ENCODE results near the gene CDH13. TPM values are rescaled to one million over a fixed set of nuclear protein-coding genes. Genes with fewer than 3 reads are reported as not detected.

The CDH13 gene
- total and polyA plus RNA-seq, 2 donors (not counting 3 experiments of a cell fraction or from before 2014, with no cell fraction given): 96.6 to 124 TPM

DNA sequence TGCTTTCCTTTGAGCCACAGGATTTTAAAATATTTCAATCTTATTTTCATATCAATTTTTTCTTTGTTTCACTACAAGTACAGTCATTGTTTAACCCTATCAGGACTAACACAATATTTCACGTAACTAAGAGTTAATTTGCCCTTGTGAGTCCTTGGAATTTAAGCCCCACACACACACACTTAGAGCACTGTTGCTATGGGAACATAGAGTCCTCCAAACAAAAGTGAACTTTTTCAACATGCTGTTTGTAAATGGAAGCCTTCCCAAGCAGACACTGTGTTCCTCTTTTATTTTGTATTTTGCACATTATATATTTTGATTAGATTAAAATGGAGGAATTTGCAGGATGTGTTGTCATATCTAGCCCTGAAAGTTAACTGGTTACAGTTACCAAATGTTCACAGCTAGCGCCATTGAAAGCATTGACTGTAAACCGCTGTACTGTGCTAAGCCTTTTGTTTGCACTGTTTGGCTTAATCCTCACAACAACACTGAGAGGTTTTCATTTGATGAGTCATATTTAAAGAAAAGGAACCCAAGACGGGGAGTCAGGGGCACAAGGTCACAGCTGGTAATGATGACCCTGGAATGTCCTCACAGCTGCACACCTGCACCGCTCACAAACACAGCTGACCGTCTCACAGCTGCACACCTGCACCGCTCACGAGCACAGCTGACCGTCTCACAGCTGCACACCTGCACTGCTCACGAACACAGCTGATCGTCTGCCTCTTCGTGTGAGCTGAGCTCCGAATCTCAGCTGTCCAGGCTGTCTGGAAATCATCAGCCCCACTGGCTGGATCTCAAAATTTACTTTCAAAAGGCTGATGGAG is 1187.3 kb downstream of the CDH13 start:
- BruUV-seq (replicated peaks): no TSS peak
- peaks cover 6% of the 10 kb centered on the region for H3K79me2 ChIP-seq (ENCODE audit: control insufficient read depth, insufficient read depth, low read length)
- FAIRE-seq (peak; percentile 53), DNase-seq (ENCODE audit: low read depth, low spot score) (peak; percentile 70)
- POLR2A ChIA-PET: no interaction called here
- no peak overlapping the region for H3K9ac ChIP-seq (replicated peaks; ENCODE audit: extremely low read depth, insufficient read depth, low read length)
- no peaks in the 10 kb centered on the region for H3K9me1 ChIP-seq (replicated peaks; ENCODE audit: control insufficient read depth, extremely low read depth, insufficient read depth, low read length)
- intact Hi-C loops (cut with micrococcal nuclease) (no loop called here), dilution Hi-C loops (cut with MboI; ENCODE audit: extremely low pct_ligation_motif_present, low sequenced_read_pairs) (no loop called here)
- no peak overlapping the region for H3K27ac ChIP-seq (ENCODE audit: insufficient read depth, low read depth, low read length)
- CTCF ChIA-PET: interaction anchor here (1.1 to 1.8 kb wide), 3 partner anchors 11 to 85 kb away, joined by 3 to 5 read pairs (median 3); partner anchors contain the start of gene MLYCD
- no peak for TF ChIP-seq MAX (IDR thresholded peaks at IDR 0.05; ENCODE audit: insufficient read depth, insufficient read length)
- peak; percentile 64 for TF ChIP-seq POLR2AphosphoS5 (IDR thresholded peaks at IDR 0.05; ENCODE audit: insufficient read depth, low read depth, low read length)
- no peak for TF ChIP-seq MYC (IDR thresholded peaks at IDR 0.05; ENCODE audit: low read depth, low read length)
- no peak for TF ChIP-seq POLR2A (IDR thresholded peaks at IDR 0.05; ENCODE audit: low read depth, low read length)
- TF ChIP-seq FOS (IDR thresholded peaks at IDR 0.05; ENCODE audit: borderline replicate concordance, insufficient read depth, low read length): peak; percentile 52
- no peak for TF ChIP-seq EZH2 (IDR thresholded peaks at IDR 0.05; ENCODE audit: borderline replicate concordance, low read depth, low read length, severe bottlenecking)
- TF ChIP-seq JUN (IDR thresholded peaks at IDR 0.05; ENCODE audit: borderline replicate concordance, insufficient read depth, insufficient read length, low read depth): peak; percentile 49
- TF ChIP-seq GATA2 (IDR thresholded peaks at IDR 0.05; ENCODE audit: insufficient read depth, insufficient read length, low read depth, low read length): no peak
- TF ChIP-seq, protein P1, sequence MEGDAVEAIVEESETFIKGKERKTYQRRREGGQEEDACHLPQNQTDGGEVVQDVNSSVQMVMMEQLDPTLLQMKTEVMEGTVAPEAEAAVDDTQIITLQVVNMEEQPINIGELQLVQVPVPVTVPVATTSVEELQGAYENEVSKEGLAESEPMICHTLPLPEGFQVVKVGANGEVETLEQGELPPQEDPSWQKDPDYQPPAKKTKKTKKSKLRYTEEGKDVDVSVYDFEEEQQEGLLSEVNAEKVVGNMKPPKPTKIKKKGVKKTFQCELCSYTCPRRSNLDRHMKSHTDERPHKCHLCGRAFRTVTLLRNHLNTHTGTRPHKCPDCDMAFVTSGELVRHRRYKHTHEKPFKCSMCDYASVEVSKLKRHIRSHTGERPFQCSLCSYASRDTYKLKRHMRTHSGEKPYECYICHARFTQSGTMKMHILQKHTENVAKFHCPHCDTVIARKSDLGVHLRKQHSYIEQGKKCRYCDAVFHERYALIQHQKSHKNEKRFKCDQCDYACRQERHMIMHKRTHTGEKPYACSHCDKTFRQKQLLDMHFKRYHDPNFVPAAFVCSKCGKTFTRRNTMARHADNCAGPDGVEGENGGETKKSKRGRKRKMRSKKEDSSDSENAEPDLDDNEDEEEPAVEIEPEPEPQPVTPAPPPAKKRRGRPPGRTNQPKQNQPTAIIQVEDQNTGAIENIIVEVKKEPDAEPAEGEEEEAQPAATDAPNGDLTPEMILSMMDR (IDR thresholded peaks at IDR 0.05; ENCODE audit: extremely low read depth in 1 of 2, insufficient read depth in 1 of 2, low read depth in 1 of 2, low read length in 2 of 2): no peak
- H3K36me3 ChIP-seq (ENCODE audit: control insufficient read depth in 2 of 2, extremely low read depth in 1 of 2, insufficient read depth in 2 of 2, low read length in 2 of 2): peaks cover 0 to 3% of the 10 kb centered on the region in 2 experiments
- no peaks in the 10 kb centered on the region for H4K20me1 ChIP-seq (replicated peaks; ENCODE audit: control insufficient read depth, extremely low read depth, insufficient read depth, low read length)
- H3K4me1 ChIP-seq (ENCODE audit: control insufficient read depth, extremely low read depth, insufficient read depth, low read length): peaks cover 4% of the 10 kb centered on the region
- no peaks in the 10 kb centered on the region for H3K9me3 ChIP-seq (replicated peaks; ENCODE audit: control insufficient read depth, insufficient read depth, low read length)
- H3K4me2 ChIP-seq (ENCODE audit: insufficient read depth, low read length): no peak overlapping the region
- H2AFZ ChIP-seq (ENCODE audit: low read depth, low read length): no peak overlapping the region
- no peak overlapping the region for H3K4me3 ChIP-seq (replicated peaks in 1 of 3; ENCODE audit: insufficient read depth in 1 of 3, low read depth in 1 of 3, low read length in 3 of 3)
- peaks cover 0 to 2% of the 10 kb centered on the region in 2 experiments for H3K27me3 ChIP-seq (ENCODE audit: control insufficient read depth in 2 of 2, insufficient read depth in 2 of 2, low read length in 2 of 2)

All from endothelial cell of umbilical vein (primary cell).